ENCODE data around the gene TBC1D16.

DNA sequence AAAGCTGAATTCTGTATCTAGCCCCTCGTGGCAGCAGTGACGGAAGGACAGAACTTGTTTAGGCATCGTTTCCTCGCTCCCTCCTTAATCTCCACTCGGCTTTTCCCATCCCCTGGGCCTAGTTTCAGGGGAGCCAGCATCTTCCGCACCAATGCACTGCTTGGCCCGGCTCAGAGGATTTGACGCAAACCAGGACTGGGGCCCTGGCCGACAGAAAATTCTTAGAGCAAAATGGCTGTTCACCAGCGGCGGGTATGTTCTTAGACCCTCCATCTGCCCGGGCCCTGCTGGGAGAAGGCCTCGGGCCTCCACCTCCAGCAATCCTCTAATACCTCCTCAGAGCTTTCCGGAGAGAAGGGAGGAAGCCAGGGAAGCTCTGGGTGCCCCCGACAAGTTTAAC is 54.6 kb downstream of the TBC1D16 start:
- TF ChIP-seq, protein P1, sequence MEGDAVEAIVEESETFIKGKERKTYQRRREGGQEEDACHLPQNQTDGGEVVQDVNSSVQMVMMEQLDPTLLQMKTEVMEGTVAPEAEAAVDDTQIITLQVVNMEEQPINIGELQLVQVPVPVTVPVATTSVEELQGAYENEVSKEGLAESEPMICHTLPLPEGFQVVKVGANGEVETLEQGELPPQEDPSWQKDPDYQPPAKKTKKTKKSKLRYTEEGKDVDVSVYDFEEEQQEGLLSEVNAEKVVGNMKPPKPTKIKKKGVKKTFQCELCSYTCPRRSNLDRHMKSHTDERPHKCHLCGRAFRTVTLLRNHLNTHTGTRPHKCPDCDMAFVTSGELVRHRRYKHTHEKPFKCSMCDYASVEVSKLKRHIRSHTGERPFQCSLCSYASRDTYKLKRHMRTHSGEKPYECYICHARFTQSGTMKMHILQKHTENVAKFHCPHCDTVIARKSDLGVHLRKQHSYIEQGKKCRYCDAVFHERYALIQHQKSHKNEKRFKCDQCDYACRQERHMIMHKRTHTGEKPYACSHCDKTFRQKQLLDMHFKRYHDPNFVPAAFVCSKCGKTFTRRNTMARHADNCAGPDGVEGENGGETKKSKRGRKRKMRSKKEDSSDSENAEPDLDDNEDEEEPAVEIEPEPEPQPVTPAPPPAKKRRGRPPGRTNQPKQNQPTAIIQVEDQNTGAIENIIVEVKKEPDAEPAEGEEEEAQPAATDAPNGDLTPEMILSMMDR (conservative IDR thresholded peaks at IDR 0.05; ENCODE audit: low read length), result no peak
- no peak for TF ChIP-seq EZH2phosphoT487 (IDR thresholded peaks at IDR 0.05; ENCODE audit: borderline replicate concordance, low read depth, low read length)

All from OCI-LY7 (cell line).